NCI-H510A treated with DMSO at 0.1 percent for 48 hours (cell line): ENCODE measurements around the gene ESR2.
"Not testable (repeated sequence)": the region's sequence is repeated elsewhere in the genome, so short reads cannot be mapped to it uniquely, and the experiment has no call there.

ENCODE experiments used
- DNase-seq: peaks from one replicate; lab custom pipeline; 2025; lab: John Stamatoyannopoulos, UW

Gene ESR2

GRCh38 chr14:64221391-64222003 lies 72.7 kb downstream of the ESR2 start:
- no peak for DNase-seq

GRCh38 chr14:64220466-64220865 lies 73.7 kb downstream of the ESR2 start:
- DNase-seq = no peak

GRCh38 chr14:64220056-64220455 lies 74.1 kb downstream of the ESR2 start:
- DNase-seq = no peak

GRCh38 chr14:64218344-64219240 lies 75.6 kb downstream of the ESR2 start:
- DNase-seq = no peak

GRCh38 chr14:64217834-64218233 lies 76.3 kb downstream of the ESR2 start:
- DNase-seq = no peak

GRCh38 chr14:64217308-64217707 lies 76.9 kb downstream of the ESR2 start:
- no peak for DNase-seq

- no peak for DNase-seq
Measured at GRCh38 chr14:64215978-64216377, 78.2 kb downstream of the ESR2 start.

- DNase-seq = no peak
Measured at GRCh38 chr14:64215274-64215673, 78.9 kb downstream of the ESR2 start.

GRCh38 chr14:64213853-64214570 lies 80.2 kb downstream of the ESR2 start:
- no peak for DNase-seq

GRCh38 chr14:64213086-64213485 lies 81.1 kb downstream of the ESR2 start:
- DNase-seq = no peak

- no peak for DNase-seq
Measured at GRCh38 chr14:64212666-64213065, 81.5 kb downstream of the ESR2 start.

- DNase-seq = not testable (repeated sequence)
Measured at GRCh38 chr14:64210912-64211311, 83.3 kb downstream of the ESR2 start.

GRCh38 chr14:64210216-64210615 lies 84.0 kb downstream of the ESR2 start:
- DNase-seq = no peak

GRCh38 chr14:64209444-64210131 lies 84.6 kb downstream of the ESR2 start:
- DNase-seq = no peak

- DNase-seq = no peak
Measured at GRCh38 chr14:64208981-64209380, 85.2 kb downstream of the ESR2 start.

GRCh38 chr14:64208261-64208660 lies 85.9 kb downstream of the ESR2 start:
- DNase-seq = no peak

- DNase-seq = no peak
Measured at GRCh38 chr14:64203366-64204006, 90.7 kb downstream of the ESR2 start.

GRCh38 chr14:64202716-64203115 lies 91.5 kb downstream of the ESR2 start:
- peak; percentile 50 for DNase-seq

GRCh38 chr14:64201921-64202545 lies 92.1 kb downstream of the ESR2 start:
- DNase-seq = no peak

GRCh38 chr14:64201296-64201695 lies 92.9 kb downstream of the ESR2 start:
- no peak for DNase-seq

- no peak for DNase-seq
Measured at GRCh38 chr14:64200170-64200569, 94.0 kb downstream of the ESR2 start.
